Suprapubic skin (tissue), 4 donors: ENCODE results near the gene TBC1D5. TPM values are rescaled to one million over a fixed set of nuclear protein-coding genes. Genes with fewer than 3 reads are reported as not detected.

Experiments
- DNase-seq, 2 donors: peaks; one replicate each; pipeline ENCODE4 v3.0.0-alpha.2; 2019; ENCODE audit warnings: low spot score in 2 of 2
- H3K27ac ChIP-seq: fragments of 200-600 bp; sonication (generic); one replicate; pipeline ENCODE4 v1.5.1; 2019
- H3K27me3 ChIP-seq: fragments of 200-600 bp; sonication (generic); one replicate; pipeline ENCODE4 v1.5.1; 2019
- H3K36me3 ChIP-seq: fragments of 200-600 bp; sonication (generic); one replicate; pipeline ENCODE4 v1.5.1; 2019
- H3K4me1 ChIP-seq: fragments of 200-600 bp; sonication (generic); one replicate; pipeline ENCODE4 v1.5.1; 2019
- H3K4me3 ChIP-seq: fragments of 200-600 bp; sonication (generic); one replicate; pipeline ENCODE4 v1.5.1; 2019; ENCODE audit warnings: mild to moderate bottlenecking
- H3K9me3 ChIP-seq: fragments of 200-600 bp; sonication (generic); one replicate; pipeline ENCODE4 v1.5.1; 2019
- CTCF ChIP-seq, 2 donors: fragments of 200-600 bp in 1 of 2; fragments of 450-650 bp in 1 of 2; sonication (generic) in 1 of 2; IDR thresholded peaks; one replicate each; pipeline ENCODE4 v1.5.1; 2016 to 2019; ENCODE audit warnings: antibody characterized with exemption in 2 of 2, mild to moderate bottlenecking in 1 of 2, moderate library complexity in 1 of 2
- EP300 ChIP-seq: sonication (generic); formaldehyde crosslinking; IDR thresholded peaks from one replicate; pipeline ENCODE4 v1.6.1; 2017; ENCODE audit warnings: antibody characterized with exemption
- POLR2A ChIP-seq, 2 donors: fragments of 450-650 bp; IDR thresholded peaks; one replicate each; pipeline ENCODE4 v1.6.1; 2017; ENCODE audit warnings: antibody characterized with exemption in 2 of 2, mild to moderate bottlenecking in 2 of 2, moderate library complexity in 2 of 2
- POLR2AphosphoS5 ChIP-seq, 3 donors: sonication (generic); formaldehyde crosslinking; IDR thresholded peaks; one replicate each; pipeline ENCODE4 v1.6.1; 2017; ENCODE audit warnings: antibody characterized with exemption in 3 of 3
- WGBS: methylation state at CpG from one replicate; pipeline ENCODE4 v1.1.5; 2018; 5-methylcytosine and 5-hydroxymethylcytosine counted together
- total RNA-seq, 4 donors: library from RNA; depleted of rRNA; stranded (reverse); fragments of >200 nt; gene quantifications; one replicate each; pipeline ENCODE4 v1.1.0, GENCODE V29; 2016

The TBC1D5 gene
- total RNA-seq, 4 donors from 2014 or later: 66.4 to 98.5 (median 79.9) TPM

GRCh38 chr3:17140670-17141505 is 601.5 kb downstream of the TBC1D5 start:
- Histone ChIP-seq H3K27me3 (no peaks in the 10 kb centered on the region), H3K9me3 (peaks cover 2% of the 10 kb centered on the region), H3K36me3 (no peaks in the 10 kb centered on the region), H3K4me1 (no peaks in the 10 kb centered on the region), H3K4me3 (no peak overlapping the region), H3K27ac (no peak overlapping the region)
- no peak for DNase-seq
- WGBS: 79% methylated on average over 11 of the region's 13 CpGs
- no peak for TF ChIP-seq POLR2A (IDR thresholded peaks at IDR 0.05)
- no peak for TF ChIP-seq POLR2AphosphoS5 (IDR thresholded peaks at IDR 0.05)
- TF ChIP-seq CTCF (IDR thresholded peaks at IDR 0.05): no peak
- no peak for TF ChIP-seq EP300

- H3K27ac ChIP-seq: no peak overlapping the region
- no peaks in the 10 kb centered on the region for H3K36me3 ChIP-seq
- no peak overlapping the region for H3K4me3 ChIP-seq
- no peaks in the 10 kb centered on the region for H3K4me1 ChIP-seq
- no peaks in the 10 kb centered on the region for H3K27me3 ChIP-seq
- no peak for DNase-seq
- peaks cover 7% of the 10 kb centered on the region for H3K9me3 ChIP-seq
- TF ChIP-seq POLR2A (IDR thresholded peaks at IDR 0.05): no peak
- TF ChIP-seq POLR2AphosphoS5 (IDR thresholded peaks at IDR 0.05): no peak
- no peak for TF ChIP-seq EP300
- no peak for TF ChIP-seq CTCF (IDR thresholded peaks at IDR 0.05)
- WGBS: 81% methylated on average over 4 of the region's 7 CpGs
These were observed 604.0 kb downstream of the TBC1D5 start for GRCh38 chr3:17138246-17139039.

- Histone ChIP-seq H3K27me3 (no peaks in the 10 kb centered on the region), H3K4me3 (no peak overlapping the region), H3K9me3 (peaks cover 7% of the 10 kb centered on the region), H3K36me3 (no peaks in the 10 kb centered on the region), H3K4me1 (no peaks in the 10 kb centered on the region), H3K27ac (no peak overlapping the region)
- TF ChIP-seq POLR2AphosphoS5 (IDR thresholded peaks at IDR 0.05) (no peak), POLR2A (IDR thresholded peaks at IDR 0.05) (no peak), EP300 (no peak), CTCF (IDR thresholded peaks at IDR 0.05) (no peak)
- DNase-seq: no peak
- WGBS: 83% methylated on average over 4 of the region's 5 CpGs
These were observed 605.1 kb downstream of the TBC1D5 start for GRCh38 chr3:17137321-17137826.

- TF ChIP-seq POLR2A (IDR thresholded peaks at IDR 0.05) (no peak), CTCF (IDR thresholded peaks at IDR 0.05) (no peak), POLR2AphosphoS5 (IDR thresholded peaks at IDR 0.05) (no peak), EP300 (no peak)
- H3K36me3 ChIP-seq: no peaks in the 10 kb centered on the region
- H3K4me1 ChIP-seq: no peaks in the 10 kb centered on the region
- WGBS: 60% methylated on average over 11 of the region's 11 CpGs
- peaks cover 7% of the 10 kb centered on the region for H3K9me3 ChIP-seq
- DNase-seq: peak in 1 of 2 donors; percentile 40
- H3K27ac ChIP-seq: no peak overlapping the region
- no peaks in the 10 kb centered on the region for H3K27me3 ChIP-seq
- H3K4me3 ChIP-seq: no peak overlapping the region
These were observed 606.2 kb downstream of the TBC1D5 start for GRCh38 chr3:17136136-17136721.

GRCh38 chr3:17135696-17136095 is 606.7 kb downstream of the TBC1D5 start:
- Histone ChIP-seq H3K27ac (no peak overlapping the region), H3K27me3 (no peaks in the 10 kb centered on the region), H3K9me3 (peaks cover 7% of the 10 kb centered on the region), H3K36me3 (no peaks in the 10 kb centered on the region), H3K4me3 (no peak overlapping the region), H3K4me1 (no peaks in the 10 kb centered on the region)
- TF ChIP-seq EP300 (no peak), POLR2AphosphoS5 (IDR thresholded peaks at IDR 0.05) (no peak), POLR2A (IDR thresholded peaks at IDR 0.05) (no peak), CTCF (IDR thresholded peaks at IDR 0.05) (no peak)
- DNase-seq: peak in 1 of 2 donors; percentile 23
